Stimulated activated CD8-positive, alpha-beta memory T cell treated with anti-CD3 and anti-CD28 coated beads, Interleukin-4, amount 100 ng/mL, for 48 hours (primary cell): ENCODE measurements around the gene PCCA.
A peak's percentile ranks its signal among the peaks of the same experiment; 100 is the strongest.
"Not testable (repeated sequence)": the region's sequence is repeated elsewhere in the genome, so short reads cannot be mapped to it uniquely, and the experiment has no call there.

Source experiments
- DNase-seq: peaks from one replicate; pipeline ENCODE4 v3.0.0-alpha.2; 2020

Gene PCCA

DNA sequence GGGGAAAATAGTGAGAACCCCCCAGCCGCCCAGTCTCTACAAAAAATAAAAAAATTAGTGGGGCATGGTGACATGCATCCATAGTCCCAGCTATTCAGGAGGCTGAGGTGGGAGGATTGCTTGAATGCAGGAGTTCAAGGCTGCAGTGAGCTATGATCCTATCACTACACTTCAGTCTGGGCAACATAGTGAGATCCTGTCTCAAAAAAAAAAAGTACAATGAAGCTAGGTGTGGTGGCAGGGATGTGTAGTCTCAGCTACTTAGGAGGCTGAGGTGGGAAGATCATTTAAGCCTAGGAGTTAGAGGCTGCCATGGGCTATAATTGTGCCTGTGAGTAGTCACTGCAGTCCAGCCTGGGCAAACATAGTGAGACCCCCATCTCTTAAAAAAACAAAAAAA, 8.9 kb downstream of the PCCA start:
- no peak for DNase-seq

- no peak for DNase-seq
Observed at GRCh38 chr13:100098445-100099116, 9.7 kb downstream of the PCCA start.

DNA sequence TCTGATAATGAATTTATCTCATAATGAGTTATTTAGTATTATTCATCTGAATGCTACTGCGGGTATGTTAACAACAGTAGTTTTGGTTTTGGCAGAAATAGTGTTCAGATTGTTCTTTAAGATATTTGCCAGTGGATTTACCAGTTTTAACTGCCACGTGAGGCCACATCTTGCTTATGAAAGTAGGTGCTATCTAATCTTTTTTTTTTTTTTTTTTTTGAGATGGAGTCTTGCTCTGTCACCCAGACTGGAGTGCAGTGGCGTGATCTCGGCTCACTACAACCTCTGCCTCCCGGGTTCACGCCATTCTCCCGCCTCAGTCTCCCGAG, 10.2 kb downstream of the PCCA start:
- not testable (repeated sequence) for DNase-seq

GRCh38 chr13:100100115-100100879, 11.4 kb downstream of the PCCA start:
- DNase-seq, result no peak

DNA sequence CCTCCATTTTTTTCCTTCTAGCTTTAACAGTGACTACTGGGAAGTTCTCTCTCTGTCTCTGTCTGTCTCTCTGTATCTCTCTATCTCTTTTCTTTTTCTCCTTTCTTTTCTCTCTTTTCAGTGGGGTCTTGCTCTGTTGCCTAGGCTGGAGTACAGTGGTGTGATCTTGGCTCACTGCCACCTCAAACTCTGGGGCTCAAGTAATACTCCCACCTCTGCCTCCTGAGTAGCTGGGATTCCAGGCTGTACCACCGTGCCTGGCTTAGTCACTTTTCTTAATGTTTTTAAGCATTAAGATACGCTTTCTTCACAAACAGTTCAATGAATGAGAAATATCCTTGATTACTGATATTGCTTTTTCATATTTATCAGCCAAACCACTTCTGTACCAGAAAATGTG, 13.1 kb downstream of the PCCA start:
- DNase-seq, result no peak

DNA sequence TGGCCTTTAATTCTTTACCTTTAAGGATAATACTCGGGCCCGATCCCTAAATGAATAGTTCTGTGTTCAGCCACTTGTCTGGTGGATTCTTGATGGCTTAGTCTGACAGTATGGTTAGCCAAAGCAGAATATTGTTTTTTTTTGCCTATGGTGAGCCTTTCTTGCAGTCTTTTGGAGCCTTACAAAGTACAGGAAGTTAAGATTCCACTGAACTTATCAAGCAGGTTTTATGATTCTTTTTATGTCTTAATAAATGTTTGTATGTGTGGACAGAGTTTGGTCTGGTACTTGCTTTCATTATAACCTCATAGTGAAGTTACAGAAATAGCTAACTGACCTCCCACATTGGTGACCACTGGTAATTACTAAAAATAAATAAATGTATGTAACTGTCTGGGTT, 17.1 kb downstream of the PCCA start:
- DNase-seq, result no peak

- no peak for DNase-seq
Observed at GRCh38 chr13:100106705-100107104, 17.8 kb downstream of the PCCA start.

- no peak for DNase-seq
Observed at GRCh38 chr13:100108913-100109507, 20.1 kb downstream of the PCCA start.

DNA sequence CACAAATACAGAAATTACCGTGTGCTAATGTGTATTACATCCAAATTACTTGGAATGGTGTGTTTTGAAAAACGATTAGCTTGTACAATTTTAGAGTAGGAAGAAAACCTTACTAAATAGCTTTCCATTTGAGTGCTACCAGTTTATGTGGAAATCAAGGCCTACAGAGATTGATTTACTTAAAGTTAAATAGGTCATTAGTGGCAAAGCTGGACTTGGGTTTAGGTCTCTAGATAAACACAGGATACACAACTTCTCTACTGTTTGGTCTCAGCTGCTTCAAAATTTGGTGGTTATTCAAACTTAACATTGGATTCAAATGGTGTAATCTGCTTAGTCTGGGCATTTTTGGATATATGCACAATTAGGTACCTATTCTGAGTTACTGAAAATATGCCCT, 21.4 kb downstream of the PCCA start:
- no peak for DNase-seq

- DNase-seq, result no peak
Observed at GRCh38 chr13:100112186-100112838, 23.4 kb downstream of the PCCA start.

DNA sequence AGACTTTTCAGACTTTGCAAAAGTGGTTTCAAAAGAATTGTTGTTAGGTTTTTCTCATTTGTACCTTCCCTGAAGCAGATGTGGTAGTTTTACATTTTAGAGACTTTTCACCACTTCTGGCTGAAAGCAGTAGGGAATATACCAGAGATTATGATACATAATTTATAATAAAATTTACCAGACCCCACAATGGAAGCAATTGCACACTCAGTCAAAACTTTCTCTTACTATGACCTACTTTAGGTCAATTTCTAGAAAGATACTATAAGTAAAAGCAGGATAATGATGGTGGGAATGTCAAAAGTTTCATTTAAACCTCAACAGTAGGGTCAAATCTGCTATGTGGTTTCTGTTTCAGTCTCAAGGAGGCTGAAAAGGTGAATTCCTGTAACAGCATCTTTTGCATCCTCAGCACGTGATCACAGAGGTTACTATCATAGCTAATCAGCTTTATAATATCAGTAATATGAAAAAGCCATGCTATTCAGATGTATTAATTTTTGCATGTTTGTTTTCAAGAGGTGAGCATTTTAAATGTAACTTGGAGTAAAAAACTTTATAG, 26.9 kb downstream of the PCCA start:
- DNase-seq, result no peak

- no peak for DNase-seq
Observed at GRCh38 chr13:100124265-100124664, 35.4 kb downstream of the PCCA start.

GRCh38 chr13:100125946-100126345, 37.1 kb downstream of the PCCA start:
- no peak for DNase-seq

DNA sequence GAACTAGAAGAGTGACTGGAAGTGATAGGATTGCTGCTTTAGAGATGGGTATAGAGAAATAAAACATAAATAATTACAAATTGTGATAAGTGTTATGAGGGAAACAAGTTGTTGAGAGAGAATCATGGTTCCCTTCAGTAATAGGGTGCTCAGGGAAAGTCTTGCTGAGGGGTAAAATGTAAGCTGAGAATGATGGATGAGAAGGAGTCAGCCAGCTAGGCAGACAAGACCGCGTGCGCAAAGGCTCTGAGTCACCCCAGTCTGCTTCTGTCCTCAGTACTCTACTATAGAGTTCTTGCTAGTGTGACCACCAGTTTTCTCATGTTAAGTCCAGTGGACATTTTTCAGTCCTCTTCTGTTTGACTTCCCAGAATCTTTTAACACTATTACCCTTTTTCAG, 39.5 kb downstream of the PCCA start:
- DNase-seq, result peak; percentile 35

DNA sequence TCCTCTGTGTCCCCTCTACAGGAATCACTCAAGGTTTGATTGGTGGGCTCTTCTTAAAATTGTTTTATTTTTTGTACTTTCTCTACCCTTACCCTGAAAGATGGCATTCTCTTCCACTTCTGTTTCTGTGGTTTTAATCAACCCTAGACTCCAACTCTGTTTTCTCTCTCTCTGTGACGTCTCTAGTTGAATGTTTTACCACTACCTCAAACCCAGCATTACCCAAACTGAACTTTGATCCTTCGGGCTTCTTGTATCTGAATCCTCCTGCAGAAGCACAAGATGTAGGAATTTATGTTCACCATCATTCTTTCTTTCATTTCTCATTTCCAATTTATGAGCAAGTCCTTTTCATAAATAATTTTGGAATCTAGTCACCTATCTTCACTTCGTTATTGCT, 39.9 kb downstream of the PCCA start:
- no peak for DNase-seq

DNA sequence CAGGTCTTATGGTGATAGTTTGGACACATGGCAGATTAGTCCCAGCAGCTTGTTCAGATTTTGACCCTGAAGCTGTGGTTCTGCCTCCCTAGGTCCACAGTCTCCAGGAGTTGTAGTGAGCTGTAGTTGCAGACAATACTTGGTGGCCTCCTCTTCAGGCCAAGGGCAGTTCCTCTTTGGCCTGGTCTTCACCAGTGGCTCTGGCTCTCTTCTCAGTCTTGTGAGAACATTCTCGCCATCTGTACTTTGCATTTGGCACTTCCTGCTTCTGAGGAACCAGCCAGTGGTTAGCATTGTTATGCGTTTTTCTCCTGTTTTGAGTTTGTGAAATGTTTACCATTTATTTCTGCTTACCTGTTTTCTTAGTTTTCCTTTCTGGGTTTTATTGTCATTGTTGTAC, 40.7 kb downstream of the PCCA start:
- no peak for DNase-seq

- DNase-seq, result no peak
Observed at GRCh38 chr13:100130092-100130491, 41.2 kb downstream of the PCCA start.

GRCh38 chr13:100130930-100131511, 42.1 kb downstream of the PCCA start:
- DNase-seq, result no peak

GRCh38 chr13:100131863-100132574, 43.1 kb downstream of the PCCA start:
- peak; percentile 42 for DNase-seq

DNA sequence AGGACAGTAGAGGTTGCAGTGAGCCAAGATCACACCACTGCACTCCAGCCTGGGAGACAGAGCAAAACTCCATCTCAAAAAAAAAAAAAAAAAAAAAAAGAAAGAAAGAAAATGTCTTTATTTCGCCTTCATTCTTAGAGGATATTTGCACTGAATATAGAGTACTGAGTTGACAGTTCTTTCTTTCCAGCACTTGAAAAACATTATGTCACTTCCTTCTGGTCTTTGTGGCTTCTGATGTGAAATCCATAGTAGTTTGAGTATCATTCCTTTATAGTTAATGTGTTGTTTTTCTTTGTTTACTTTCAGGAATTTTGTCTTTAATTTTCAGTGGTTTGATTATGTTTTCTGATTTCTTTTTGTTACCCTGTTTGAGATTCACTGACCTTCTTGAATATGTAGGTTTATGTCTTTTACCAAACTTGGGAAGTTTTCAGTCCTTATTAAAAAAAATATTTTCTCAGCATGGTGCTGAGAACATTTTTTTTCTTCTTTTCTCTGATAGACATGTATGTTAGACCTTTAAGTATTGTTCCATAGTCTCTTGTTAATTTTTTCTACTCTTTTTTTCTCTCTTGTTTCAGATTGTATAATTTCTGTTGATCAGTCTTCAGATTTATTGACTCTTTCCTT, 50.1 kb downstream of the PCCA start:
- DNase-seq, result no peak

GRCh38 chr13:100139817-100140216, 50.9 kb downstream of the PCCA start:
- no peak for DNase-seq

DNA sequence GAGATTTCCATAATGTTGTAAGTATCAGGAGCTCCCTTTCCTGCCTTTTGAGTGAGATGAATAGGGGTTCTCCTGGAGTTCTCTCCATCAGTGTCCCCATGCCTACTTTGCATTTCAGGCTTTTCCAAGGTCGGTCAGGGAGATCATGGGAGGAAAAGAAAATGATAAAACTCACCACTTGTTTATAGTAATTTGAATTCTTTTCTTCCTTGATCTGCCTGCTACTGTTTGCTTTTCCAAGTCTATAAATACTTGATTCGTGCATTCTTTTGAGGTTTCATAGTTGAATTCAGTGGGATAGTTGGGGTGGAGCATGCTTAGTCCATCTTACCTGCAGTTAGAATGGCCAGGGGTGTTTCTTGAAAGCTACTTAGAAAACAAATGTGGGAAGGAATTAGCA, 51.5 kb downstream of the PCCA start:
- DNase-seq, result no peak
